Measurements from ENCODE around the gene AHCYL2. TPM values are rescaled to one million over a fixed set of nuclear protein-coding genes. Genes with fewer than 3 reads are reported as not detected.
"Not testable (repeated sequence)": the region's sequence is repeated elsewhere in the genome, so short reads cannot be mapped to it uniquely, and the experiment has no call there.

AHCYL2 gene
- total RNA-seq, 2 donors from 2014 or later, result 21.5 to 39.8 TPM

DNA sequence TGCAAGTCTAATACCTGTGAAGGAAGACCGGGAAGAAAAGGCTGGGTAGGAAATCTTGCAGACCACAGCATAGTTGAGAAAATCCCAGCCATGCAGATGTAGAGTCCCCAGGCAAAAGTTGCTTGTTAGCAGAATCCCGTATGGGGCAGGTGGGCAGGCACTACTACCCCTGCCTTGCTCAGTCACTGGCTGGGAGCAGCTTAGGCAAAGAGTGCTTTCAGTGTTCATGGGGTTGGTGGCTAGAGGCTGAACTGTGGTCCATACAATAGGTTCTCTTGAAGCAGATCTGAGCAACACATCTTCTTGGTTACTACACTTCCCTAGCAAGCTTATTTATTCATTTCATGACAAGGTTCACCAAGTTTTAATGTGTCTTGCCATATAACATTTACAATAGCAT, 92.6 kb downstream of the AHCYL2 start:
- H3K4me1 Mint-ChIP-seq, result peaks cover 3% of the 10 kb centered on the region
- H3K9me3 Mint-ChIP-seq, result no peaks in the 10 kb centered on the region
- no peak overlapping the region for H3K4me3 Mint-ChIP-seq
- ATAC-seq (replicated peaks), result no peak
- H3K36me3 Mint-ChIP-seq (ENCODE audit: low read depth), result peaks cover 10% of the 10 kb centered on the region
- no peaks in the 10 kb centered on the region for H3K27me3 Mint-ChIP-seq
- no peak overlapping the region for H3K27ac Mint-ChIP-seq

DNA sequence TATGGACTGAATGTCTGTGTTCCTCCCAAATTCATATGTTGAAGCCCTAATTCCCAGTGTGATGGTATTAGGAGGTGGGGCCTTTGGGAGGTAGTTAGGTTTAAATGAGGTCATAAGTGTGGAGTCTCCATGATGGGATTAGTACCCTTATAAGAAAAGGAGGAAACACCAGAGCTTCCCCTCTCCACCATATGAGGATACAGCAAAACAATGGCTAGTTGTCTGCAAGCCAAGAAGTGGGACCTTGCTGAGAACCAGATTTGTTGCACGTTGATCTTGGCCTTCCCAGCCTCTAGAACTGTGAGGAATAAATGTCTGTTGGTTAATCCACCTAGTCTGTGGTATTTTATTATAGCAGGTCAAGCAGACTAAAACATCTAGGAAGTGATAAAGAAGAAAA, 102.2 kb downstream of the AHCYL2 start:
- Mint-ChIP-seq H3K27ac (no peak overlapping the region), H3K9me3 (peaks cover 7% of the 10 kb centered on the region), H3K4me1 (no peaks in the 10 kb centered on the region), H3K4me3 (no peak overlapping the region), H3K27me3 (no peaks in the 10 kb centered on the region), H3K36me3 (ENCODE audit: low read depth) (peaks cover 28% of the 10 kb centered on the region)
- no peak for ATAC-seq (replicated peaks)

GRCh38 chr7:129332254-129333035, 107.6 kb downstream of the AHCYL2 start:
- Mint-ChIP-seq H3K27me3 (no peaks in the 10 kb centered on the region), H3K4me1 (no peaks in the 10 kb centered on the region), H3K27ac (no peak overlapping the region), H3K4me3 (no peak overlapping the region), H3K9me3 (no peaks in the 10 kb centered on the region), H3K36me3 (ENCODE audit: low read depth) (no peaks in the 10 kb centered on the region)
- ATAC-seq (replicated peaks), result no peak

- H3K4me1 Mint-ChIP-seq, result no peaks in the 10 kb centered on the region
- H3K27ac Mint-ChIP-seq, result no peak overlapping the region
- H3K9me3 Mint-ChIP-seq, result no peaks in the 10 kb centered on the region
- ATAC-seq (replicated peaks), result no peak
- no peak overlapping the region for H3K4me3 Mint-ChIP-seq
- no peaks in the 10 kb centered on the region for H3K36me3 Mint-ChIP-seq (ENCODE audit: low read depth)
- H3K27me3 Mint-ChIP-seq, result no peaks in the 10 kb centered on the region
Observed at GRCh38 chr7:129334473-129334872, 109.6 kb downstream of the AHCYL2 start.

DNA sequence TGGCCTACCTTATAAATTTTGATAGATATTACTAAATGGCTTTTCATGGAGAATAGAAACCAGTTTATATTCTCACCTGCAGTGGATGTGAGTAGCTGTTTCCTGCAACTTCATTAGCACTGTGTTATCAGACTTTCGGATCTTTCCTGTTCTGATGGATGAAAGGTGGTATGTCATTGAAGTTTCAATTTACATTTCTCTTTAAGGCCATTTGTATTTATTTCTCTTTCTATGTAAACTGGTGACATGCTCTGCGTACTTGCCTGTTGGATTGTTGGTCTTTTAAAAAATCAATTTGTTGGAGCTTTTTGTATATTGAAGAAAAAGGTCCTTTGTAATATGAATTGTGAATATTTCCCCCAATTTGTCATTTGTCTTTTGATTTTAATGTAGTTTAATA, 113.6 kb downstream of the AHCYL2 start:
- Mint-ChIP-seq H3K27ac (no peak overlapping the region), H3K4me3 (no peak overlapping the region), H3K4me1 (peaks cover 9% of the 10 kb centered on the region), H3K27me3 (no peaks in the 10 kb centered on the region), H3K36me3 (ENCODE audit: low read depth) (no peaks in the 10 kb centered on the region), H3K9me3 (no peaks in the 10 kb centered on the region)
- ATAC-seq (replicated peaks), result no peak

DNA sequence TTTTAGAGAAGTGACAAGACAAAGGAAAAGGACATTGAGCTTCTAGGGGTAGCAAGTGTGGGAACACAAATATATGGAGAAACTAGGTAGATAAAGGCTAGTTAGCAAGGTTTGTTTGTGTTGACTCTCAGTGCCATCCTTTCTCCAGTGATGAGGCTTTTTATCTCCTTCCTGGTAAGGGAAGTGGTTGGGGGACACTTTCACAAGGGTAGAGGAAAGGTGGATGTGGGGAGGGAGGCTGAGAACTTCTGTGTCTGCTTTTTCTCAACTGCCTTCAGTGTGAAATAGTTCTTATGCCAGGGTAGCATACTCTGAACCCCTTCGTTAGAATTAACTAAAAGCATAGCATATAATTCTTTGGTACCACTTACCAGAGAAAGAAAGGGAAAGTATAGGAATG, 116.4 kb downstream of the AHCYL2 start:
- no peak overlapping the region for H3K4me3 Mint-ChIP-seq
- no peaks in the 10 kb centered on the region for H3K9me3 Mint-ChIP-seq
- ATAC-seq (replicated peaks), result no peak
- peaks cover 22% of the 10 kb centered on the region for H3K4me1 Mint-ChIP-seq
- no peaks in the 10 kb centered on the region for H3K36me3 Mint-ChIP-seq (ENCODE audit: low read depth)
- peak overlapping the region; percentile 1 for H3K27ac Mint-ChIP-seq
- no peaks in the 10 kb centered on the region for H3K27me3 Mint-ChIP-seq

DNA sequence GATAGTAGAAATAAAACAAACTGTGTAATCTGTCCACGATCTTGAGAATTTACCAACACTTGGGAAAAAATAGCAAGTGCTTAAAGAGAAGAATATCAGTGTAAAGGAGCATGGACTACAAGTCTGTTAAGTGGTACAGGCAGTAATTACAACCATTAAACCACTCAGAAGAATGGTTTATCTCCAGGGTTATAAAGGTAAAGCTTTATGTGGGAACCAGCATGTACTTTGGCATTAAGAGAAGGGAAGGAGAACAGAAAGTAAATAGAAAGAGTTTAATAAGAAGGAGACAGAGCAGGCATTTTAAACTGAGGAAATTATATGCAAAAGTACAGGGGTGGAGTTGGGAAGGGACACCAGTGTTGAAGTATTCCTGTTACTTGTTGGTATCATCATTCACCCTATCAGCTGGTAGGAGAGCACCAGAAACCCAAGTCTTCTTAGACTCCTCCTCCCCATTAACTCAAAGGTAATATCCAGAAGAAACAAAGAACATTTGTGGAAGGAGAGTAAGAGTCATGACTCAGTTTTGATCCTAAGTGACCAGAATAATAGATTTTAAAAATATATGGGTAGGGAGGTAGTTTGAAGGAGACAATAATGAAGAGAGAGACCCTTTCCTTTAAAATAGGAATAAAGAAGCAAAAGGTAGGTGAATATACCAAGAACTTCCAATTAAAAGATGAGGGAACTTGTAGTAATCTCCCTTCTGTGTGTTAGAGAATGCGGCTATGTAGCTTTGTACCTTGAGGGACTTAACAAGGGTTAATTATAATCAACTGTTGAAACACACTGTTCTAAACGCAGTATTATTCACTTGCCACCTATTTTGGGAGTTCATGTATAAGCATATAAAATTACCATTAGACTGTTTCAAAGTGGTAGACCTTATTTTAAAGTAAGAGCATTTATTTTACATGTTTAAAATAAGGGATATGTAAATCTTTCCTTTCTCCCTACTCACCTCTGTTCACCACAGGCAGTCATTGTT, 117.3 kb downstream of the AHCYL2 start:
- no peaks in the 10 kb centered on the region for H3K27me3 Mint-ChIP-seq
- H3K9me3 Mint-ChIP-seq, result no peaks in the 10 kb centered on the region
- H3K4me1 Mint-ChIP-seq, result peaks cover 22% of the 10 kb centered on the region
- no peak overlapping the region for H3K4me3 Mint-ChIP-seq
- no peaks in the 10 kb centered on the region for H3K36me3 Mint-ChIP-seq (ENCODE audit: low read depth)
- peak overlapping the region; percentile 1 for H3K27ac Mint-ChIP-seq
- ATAC-seq (replicated peaks), result no peak

- Mint-ChIP-seq H3K4me3 (no peak overlapping the region), H3K27ac (no peak overlapping the region), H3K36me3 (ENCODE audit: low read depth) (no peaks in the 10 kb centered on the region), H3K4me1 (peaks cover 22% of the 10 kb centered on the region), H3K27me3 (no peaks in the 10 kb centered on the region), H3K9me3 (no peaks in the 10 kb centered on the region)
- peak; percentile 44 for ATAC-seq (replicated peaks)
Observed at GRCh38 chr7:129343099-129343700, 118.4 kb downstream of the AHCYL2 start.

GRCh38 chr7:129347330-129347729, 122.5 kb downstream of the AHCYL2 start:
- no peak for ATAC-seq (replicated peaks)
- no peaks in the 10 kb centered on the region for H3K9me3 Mint-ChIP-seq
- no peaks in the 10 kb centered on the region for H3K27me3 Mint-ChIP-seq
- H3K27ac Mint-ChIP-seq, result no peak overlapping the region
- peaks cover 14% of the 10 kb centered on the region for H3K4me1 Mint-ChIP-seq
- H3K36me3 Mint-ChIP-seq (ENCODE audit: low read depth), result no peaks in the 10 kb centered on the region
- no peak overlapping the region for H3K4me3 Mint-ChIP-seq

- Mint-ChIP-seq H3K27me3 (no peaks in the 10 kb centered on the region), H3K4me3 (no peak overlapping the region), H3K36me3 (ENCODE audit: low read depth) (no peaks in the 10 kb centered on the region), H3K27ac (no peak overlapping the region), H3K9me3 (no peaks in the 10 kb centered on the region), H3K4me1 (peaks cover 14% of the 10 kb centered on the region)
- ATAC-seq (replicated peaks), result no peak
Observed at GRCh38 chr7:129348023-129348740, 123.4 kb downstream of the AHCYL2 start.

DNA sequence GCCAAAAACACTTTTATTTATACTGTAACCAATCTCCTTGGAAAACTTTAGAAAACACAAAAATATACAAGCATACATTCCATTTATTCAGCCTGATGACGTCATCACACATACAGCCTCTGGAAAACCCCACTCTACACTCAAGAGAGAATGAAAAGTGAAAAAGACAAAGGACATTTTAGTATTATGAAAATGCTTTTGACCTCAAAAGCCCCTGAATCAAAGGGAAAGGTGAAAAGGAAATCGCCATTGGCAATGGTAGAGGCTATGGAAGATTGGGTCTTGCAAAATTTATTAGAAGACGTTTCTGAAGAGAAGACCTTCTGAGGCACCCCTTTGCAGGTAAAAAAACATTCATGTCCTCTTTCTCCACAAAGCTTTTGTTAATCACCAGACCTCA, 126.5 kb downstream of the AHCYL2 start:
- no peaks in the 10 kb centered on the region for H3K9me3 Mint-ChIP-seq
- H3K36me3 Mint-ChIP-seq (ENCODE audit: low read depth), result no peaks in the 10 kb centered on the region
- peak; percentile 59 for ATAC-seq (replicated peaks)
- no peak overlapping the region for H3K27ac Mint-ChIP-seq
- H3K4me1 Mint-ChIP-seq, result no peaks in the 10 kb centered on the region
- no peak overlapping the region for H3K4me3 Mint-ChIP-seq
- no peaks in the 10 kb centered on the region for H3K27me3 Mint-ChIP-seq

GRCh38 chr7:129353104-129353503, 128.3 kb downstream of the AHCYL2 start:
- not testable (repeated sequence) for H3K27ac Mint-ChIP-seq; H3K9me3 Mint-ChIP-seq; ATAC-seq (replicated peaks); H3K36me3 Mint-ChIP-seq (ENCODE audit: low read depth); H3K4me3 Mint-ChIP-seq; H3K4me1 Mint-ChIP-seq; H3K27me3 Mint-ChIP-seq

DNA sequence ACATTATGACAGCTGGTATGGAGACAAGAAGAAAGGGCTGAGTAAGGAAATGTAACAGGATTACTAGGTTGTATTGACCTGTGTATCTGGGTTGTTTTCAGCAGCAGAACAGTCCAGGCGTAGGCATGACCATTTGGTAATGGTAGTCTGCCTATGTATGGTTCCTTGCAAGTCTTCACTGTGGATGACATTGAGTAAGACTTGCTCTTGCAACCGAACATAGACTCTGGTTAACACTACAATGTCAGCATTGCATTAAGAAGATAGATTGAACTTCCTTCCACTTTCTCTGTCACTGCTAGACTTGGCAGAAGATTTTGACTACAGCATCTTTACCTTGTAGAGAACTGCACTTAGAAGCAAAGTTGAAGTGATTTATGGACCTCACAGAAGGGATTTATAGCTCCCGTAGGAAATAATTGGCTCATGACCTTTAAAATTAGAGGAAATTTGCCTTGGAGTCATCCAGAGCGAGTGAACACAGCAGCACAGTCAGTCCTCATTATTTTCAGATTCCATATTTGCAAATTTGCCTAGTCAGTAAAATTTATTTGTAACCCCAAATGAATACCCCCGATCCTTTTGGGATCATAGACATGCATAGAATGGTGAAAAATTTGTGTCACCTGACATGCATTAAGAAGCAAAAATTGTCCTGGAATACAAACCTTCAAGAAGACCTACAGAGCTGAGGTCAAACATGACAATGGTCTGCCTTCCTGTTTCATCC, 129.8 kb downstream of the AHCYL2 start:
- Mint-ChIP-seq H3K27ac (no peak overlapping the region), H3K27me3 (no peaks in the 10 kb centered on the region), H3K36me3 (ENCODE audit: low read depth) (no peaks in the 10 kb centered on the region), H3K4me3 (no peak overlapping the region), H3K9me3 (no peaks in the 10 kb centered on the region), H3K4me1 (no peaks in the 10 kb centered on the region)
- ATAC-seq (replicated peaks), result no peak

Measured in activated T-helper 17 cell treated with anti-CD3 and anti-CD28 coated beads, Interleukin-2, amount 50 U/mL, for 72 hours (primary cell).